OCI-LY1 (cell line): ENCODE data around the gene SNX2.

Experiments
- H2AFZ ChIP-seq: fragments of 200-600 bp; sonication (generic), shearing (Covaris generic); 2 replicates; pipeline ENCODE4 v1.6.0; 2014; ENCODE audit warnings: antibody characterized with exemption, mild to moderate bottlenecking, low read length
- H3F3A ChIP-seq: fragments of 200-600 bp; sonication (generic), shearing (Covaris generic); 2 replicates; pipeline ENCODE4 v1.6.0; 2014; ENCODE audit warnings: mild to moderate bottlenecking, antibody characterized with exemption, low read length, moderate library complexity; ENCODE audit not compliant: insufficient read depth
- H3K27ac ChIP-seq: fragments of 200-600 bp; sonication (generic); 2 replicates; pipeline ENCODE4 v1.5.1; 2014; ENCODE audit warnings: low read length, mixed run types, mild to moderate bottlenecking, low read depth; ENCODE audit not compliant: poor library complexity, severe bottlenecking
- H3K27me3 ChIP-seq: fragments of 200-600 bp; sonication (generic); 2 replicates; pipeline ENCODE4 v1.6.0; 2014; ENCODE audit warnings: antibody characterized with exemption, mild to moderate bottlenecking, low read length, moderate library complexity; ENCODE audit not compliant: insufficient read depth
- H3K36me3 ChIP-seq: fragments of 200-600 bp; sonication (generic); 2 replicates; pipeline ENCODE4 v1.6.1; 2014; ENCODE audit warnings: mild to moderate bottlenecking, antibody characterized with exemption, low read length, moderate library complexity, mixed read lengths; ENCODE audit not compliant: insufficient read depth
- H3K4me1 ChIP-seq: fragments of 200-600 bp; sonication (generic); 2 replicates; pipeline ENCODE4 v1.5.1; 2014; ENCODE audit warnings: mild to moderate bottlenecking, low read length, moderate library complexity; ENCODE audit not compliant: insufficient read depth, severe bottlenecking
- H3K4me2 ChIP-seq: fragments of 200-600 bp; sonication (generic), shearing (Covaris generic); 2 replicates; pipeline ENCODE4 v1.6.1; 2014; ENCODE audit warnings: low read length
- H3K4me3 ChIP-seq: fragments of 200-600 bp; sonication (generic); 2 replicates; pipeline ENCODE4 v1.5.1; 2014; ENCODE audit warnings: low read length, low read depth, mild to moderate bottlenecking, mixed read lengths; ENCODE audit not compliant: poor library complexity, severe bottlenecking
- H3K79me2 ChIP-seq: fragments of 200-600 bp; shearing (Covaris generic); 2 replicates; pipeline ENCODE4 v1.6.1; 2016; ENCODE audit warnings: mixed run types, low read length, mixed read lengths; ENCODE audit not compliant: insufficient read depth
- H3K9ac ChIP-seq: fragments of 200-600 bp; sonication (generic), shearing (Covaris generic); 2 replicates; pipeline ENCODE4 v1.6.1; 2014; ENCODE audit warnings: mild to moderate bottlenecking, low read length, mixed read lengths
- H3K9me2 ChIP-seq: fragments of 200-600 bp; sonication (generic), shearing (Covaris generic); 2 replicates; pipeline ENCODE4 v1.6.1; 2014; ENCODE audit warnings: low read depth, mild to moderate bottlenecking, low read length, mixed read lengths
- H3K9me3 ChIP-seq: fragments of 200-600 bp; shearing (Covaris generic); 2 replicates; pipeline ENCODE4 v1.6.1; 2014; ENCODE audit warnings: low read length, mixed read lengths
- H4K20me1 ChIP-seq: fragments of 200-600 bp; sonication (generic), shearing (Covaris generic); 2 replicates; pipeline ENCODE4 v1.6.0; 2016; ENCODE audit warnings: mild to moderate bottlenecking, low read length; ENCODE audit not compliant: insufficient read depth
- EZH2 ChIP-seq: fragments of 200-600 bp; sonication (generic), shearing (Covaris generic); IDR thresholded peaks from 2 replicates; pipeline ENCODE4 v1.8.0; 2017; ENCODE audit warnings: borderline replicate concordance, mixed run types, mild to moderate bottlenecking, antibody characterized with exemption, low read length, moderate library complexity, mixed read lengths
- TF ChIP-seq, protein P1 (sequence below): fragments of 200-600 bp; sonication (generic), shearing (Covaris generic); IDR thresholded peaks from 2 replicates; pipeline ENCODE4 v1.5.1; 2017; ENCODE audit warnings: mild to moderate bottlenecking, antibody characterized with exemption, low read length, moderate library complexity, mixed read lengths

Gene SNX2

DNA sequence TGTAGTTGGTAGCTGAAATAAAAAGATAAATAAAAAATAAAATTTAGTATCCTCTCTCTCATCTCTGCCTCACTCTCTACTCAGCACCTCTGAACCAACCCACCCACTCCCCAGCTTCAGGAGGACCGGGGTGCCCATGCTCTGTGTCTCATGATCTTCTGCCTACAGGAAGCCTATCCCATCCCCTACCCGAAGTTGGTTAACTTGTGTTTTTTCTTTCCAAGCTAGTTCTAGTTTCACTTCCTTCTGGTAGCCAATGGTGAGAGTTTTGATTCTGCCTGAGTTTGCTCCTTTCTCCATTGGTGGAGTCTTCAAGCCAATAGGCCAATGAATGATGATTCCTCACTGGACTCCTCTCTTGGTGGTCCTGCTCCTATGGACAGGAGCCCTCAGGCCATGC, 102.6 kb downstream of the SNX2 start:
- H4K20me1 ChIP-seq: no peaks in the 10 kb centered on the region
- H3F3A ChIP-seq: no peaks in the 10 kb centered on the region
- H2AFZ ChIP-seq: no peak overlapping the region
- no peaks in the 10 kb centered on the region for H3K9me2 ChIP-seq
- H3K9me3 ChIP-seq: no peaks in the 10 kb centered on the region
- H3K4me2 ChIP-seq: no peak overlapping the region
- TF ChIP-seq, protein P1, sequence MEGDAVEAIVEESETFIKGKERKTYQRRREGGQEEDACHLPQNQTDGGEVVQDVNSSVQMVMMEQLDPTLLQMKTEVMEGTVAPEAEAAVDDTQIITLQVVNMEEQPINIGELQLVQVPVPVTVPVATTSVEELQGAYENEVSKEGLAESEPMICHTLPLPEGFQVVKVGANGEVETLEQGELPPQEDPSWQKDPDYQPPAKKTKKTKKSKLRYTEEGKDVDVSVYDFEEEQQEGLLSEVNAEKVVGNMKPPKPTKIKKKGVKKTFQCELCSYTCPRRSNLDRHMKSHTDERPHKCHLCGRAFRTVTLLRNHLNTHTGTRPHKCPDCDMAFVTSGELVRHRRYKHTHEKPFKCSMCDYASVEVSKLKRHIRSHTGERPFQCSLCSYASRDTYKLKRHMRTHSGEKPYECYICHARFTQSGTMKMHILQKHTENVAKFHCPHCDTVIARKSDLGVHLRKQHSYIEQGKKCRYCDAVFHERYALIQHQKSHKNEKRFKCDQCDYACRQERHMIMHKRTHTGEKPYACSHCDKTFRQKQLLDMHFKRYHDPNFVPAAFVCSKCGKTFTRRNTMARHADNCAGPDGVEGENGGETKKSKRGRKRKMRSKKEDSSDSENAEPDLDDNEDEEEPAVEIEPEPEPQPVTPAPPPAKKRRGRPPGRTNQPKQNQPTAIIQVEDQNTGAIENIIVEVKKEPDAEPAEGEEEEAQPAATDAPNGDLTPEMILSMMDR: no peak
- no peak for TF ChIP-seq EZH2
- no peaks in the 10 kb centered on the region for H3K27me3 ChIP-seq
- H3K4me1 ChIP-seq: peaks cover 9% of the 10 kb centered on the region
- H3K36me3 ChIP-seq: no peaks in the 10 kb centered on the region
- H3K79me2 ChIP-seq: no peaks in the 10 kb centered on the region
- H3K9ac ChIP-seq: no peak overlapping the region
- H3K27ac ChIP-seq: no peak overlapping the region
- H3K4me3 ChIP-seq: no peak overlapping the region

DNA sequence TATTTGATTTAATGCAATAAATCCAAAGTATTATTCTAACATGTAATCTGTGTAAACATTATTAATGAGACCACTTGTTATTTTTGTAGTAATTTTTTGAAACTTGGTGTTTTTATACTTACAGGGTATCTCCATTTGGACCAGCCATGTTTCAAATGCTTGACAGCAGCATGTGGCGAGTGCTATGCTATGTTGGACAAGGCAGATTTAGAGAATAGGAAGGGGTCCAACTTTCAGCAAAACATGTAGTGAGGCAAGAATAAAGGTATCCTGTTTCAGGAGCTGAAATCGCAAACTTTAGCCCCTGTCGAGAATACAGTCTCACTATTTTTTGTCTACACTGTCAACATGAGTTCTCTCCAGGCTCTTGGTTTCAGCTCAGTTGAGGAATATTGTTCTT, 104.2 kb downstream of the SNX2 start:
- H2AFZ ChIP-seq: no peak overlapping the region
- H3K9me2 ChIP-seq: no peaks in the 10 kb centered on the region
- H3K79me2 ChIP-seq: no peaks in the 10 kb centered on the region
- no peak overlapping the region for H3K9ac ChIP-seq
- H3K9me3 ChIP-seq: no peaks in the 10 kb centered on the region
- H3K27me3 ChIP-seq: no peaks in the 10 kb centered on the region
- no peaks in the 10 kb centered on the region for H4K20me1 ChIP-seq
- no peaks in the 10 kb centered on the region for H3K36me3 ChIP-seq
- peaks cover 9% of the 10 kb centered on the region for H3K4me1 ChIP-seq
- TF ChIP-seq EZH2: no peak
- TF ChIP-seq, protein P1: no peak
- no peak overlapping the region for H3K4me3 ChIP-seq
- H3K4me2 ChIP-seq: no peak overlapping the region
- H3K27ac ChIP-seq: no peak overlapping the region
- no peaks in the 10 kb centered on the region for H3F3A ChIP-seq
